PC-3 (cell line): ENCODE data around the gene PRDM11.

Source experiments
- EZH2 ChIP-seq: fragments of 300-600 bp; sonication (generic); IDR thresholded peaks from one replicate; pipeline ENCODE4 v1.6.1; 2017; ENCODE audit warnings: antibody characterized with exemption, mild to moderate bottlenecking, low read length; ENCODE audit not compliant: unreplicated experiment
- TF ChIP-seq, protein P1 (sequence below): fragments of 300-600 bp; sonication (generic); conservative IDR thresholded peaks from 2 replicates; pipeline ENCODE4 v1.5.1; 2017; ENCODE audit warnings: antibody characterized with exemption, low read depth, mild to moderate bottlenecking, low read length

DNA sequence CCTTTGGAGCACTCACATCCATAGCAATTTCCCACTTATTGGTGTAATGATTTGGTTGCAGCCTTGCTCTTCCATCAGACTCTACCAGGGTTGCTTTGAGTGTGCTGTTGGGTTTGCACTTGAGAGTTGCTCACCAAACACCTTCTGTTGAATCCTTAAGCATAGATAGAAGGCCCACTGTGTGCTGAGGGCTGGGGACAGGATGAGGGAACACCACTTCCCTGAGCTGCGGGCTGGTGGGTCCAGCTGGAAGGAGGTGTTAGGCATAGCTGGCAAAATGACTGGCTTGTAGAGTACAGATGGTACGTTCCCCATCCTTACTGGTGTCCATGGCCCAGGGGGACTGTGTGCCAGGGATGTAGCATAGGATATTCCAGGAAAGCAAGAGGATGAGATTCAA is 3.9 kb downstream of the PRDM11 start:
- TF ChIP-seq, protein P1, sequence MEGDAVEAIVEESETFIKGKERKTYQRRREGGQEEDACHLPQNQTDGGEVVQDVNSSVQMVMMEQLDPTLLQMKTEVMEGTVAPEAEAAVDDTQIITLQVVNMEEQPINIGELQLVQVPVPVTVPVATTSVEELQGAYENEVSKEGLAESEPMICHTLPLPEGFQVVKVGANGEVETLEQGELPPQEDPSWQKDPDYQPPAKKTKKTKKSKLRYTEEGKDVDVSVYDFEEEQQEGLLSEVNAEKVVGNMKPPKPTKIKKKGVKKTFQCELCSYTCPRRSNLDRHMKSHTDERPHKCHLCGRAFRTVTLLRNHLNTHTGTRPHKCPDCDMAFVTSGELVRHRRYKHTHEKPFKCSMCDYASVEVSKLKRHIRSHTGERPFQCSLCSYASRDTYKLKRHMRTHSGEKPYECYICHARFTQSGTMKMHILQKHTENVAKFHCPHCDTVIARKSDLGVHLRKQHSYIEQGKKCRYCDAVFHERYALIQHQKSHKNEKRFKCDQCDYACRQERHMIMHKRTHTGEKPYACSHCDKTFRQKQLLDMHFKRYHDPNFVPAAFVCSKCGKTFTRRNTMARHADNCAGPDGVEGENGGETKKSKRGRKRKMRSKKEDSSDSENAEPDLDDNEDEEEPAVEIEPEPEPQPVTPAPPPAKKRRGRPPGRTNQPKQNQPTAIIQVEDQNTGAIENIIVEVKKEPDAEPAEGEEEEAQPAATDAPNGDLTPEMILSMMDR, result no peak
- TF ChIP-seq EZH2, result no peak
